Measurements from ENCODE around the gene PLB1.

PLB1 gene

DNA sequence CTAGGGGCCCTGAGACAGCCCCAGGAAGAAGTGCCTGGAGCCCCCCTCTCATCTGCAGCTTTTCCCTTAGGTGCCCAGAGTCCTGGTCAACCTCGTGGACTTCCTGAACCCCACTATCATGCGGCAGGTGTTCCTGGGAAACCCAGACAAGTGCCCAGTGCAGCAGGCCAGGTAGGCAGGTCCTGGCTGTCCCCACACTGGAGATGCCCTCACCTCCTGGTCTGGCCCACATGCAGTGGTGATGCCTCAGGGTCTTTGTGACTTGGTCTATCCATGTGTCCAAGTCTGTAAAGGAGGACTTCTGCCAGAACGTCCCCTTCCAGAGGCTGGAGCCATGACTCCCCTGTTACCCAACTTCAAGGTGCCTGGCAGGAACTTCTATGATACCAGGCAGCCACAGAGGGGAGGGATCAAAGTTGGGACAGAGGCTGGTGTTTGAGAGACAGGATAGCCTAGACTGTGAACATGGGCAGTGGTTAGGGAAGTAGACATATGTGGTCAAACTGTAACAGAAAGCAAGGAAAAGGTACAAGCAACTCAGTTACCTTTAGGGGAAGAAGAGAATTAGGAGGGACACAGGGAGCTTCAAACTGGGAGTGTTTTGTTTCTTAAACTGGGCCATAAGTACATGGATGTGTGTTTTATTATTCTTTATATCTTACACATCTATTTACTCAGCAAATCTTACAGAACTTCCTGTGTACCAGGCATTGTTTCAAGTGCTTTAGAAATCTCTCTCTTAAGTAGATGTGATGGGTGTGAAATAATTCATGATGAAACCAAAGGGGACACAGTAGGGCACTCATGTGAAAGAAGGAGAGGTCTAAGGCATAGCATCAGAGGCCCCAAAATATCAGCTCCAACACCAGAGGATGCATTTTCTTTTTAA is 107.1 kb downstream of the PLB1 start:
- TF ChIP-seq, protein P1, sequence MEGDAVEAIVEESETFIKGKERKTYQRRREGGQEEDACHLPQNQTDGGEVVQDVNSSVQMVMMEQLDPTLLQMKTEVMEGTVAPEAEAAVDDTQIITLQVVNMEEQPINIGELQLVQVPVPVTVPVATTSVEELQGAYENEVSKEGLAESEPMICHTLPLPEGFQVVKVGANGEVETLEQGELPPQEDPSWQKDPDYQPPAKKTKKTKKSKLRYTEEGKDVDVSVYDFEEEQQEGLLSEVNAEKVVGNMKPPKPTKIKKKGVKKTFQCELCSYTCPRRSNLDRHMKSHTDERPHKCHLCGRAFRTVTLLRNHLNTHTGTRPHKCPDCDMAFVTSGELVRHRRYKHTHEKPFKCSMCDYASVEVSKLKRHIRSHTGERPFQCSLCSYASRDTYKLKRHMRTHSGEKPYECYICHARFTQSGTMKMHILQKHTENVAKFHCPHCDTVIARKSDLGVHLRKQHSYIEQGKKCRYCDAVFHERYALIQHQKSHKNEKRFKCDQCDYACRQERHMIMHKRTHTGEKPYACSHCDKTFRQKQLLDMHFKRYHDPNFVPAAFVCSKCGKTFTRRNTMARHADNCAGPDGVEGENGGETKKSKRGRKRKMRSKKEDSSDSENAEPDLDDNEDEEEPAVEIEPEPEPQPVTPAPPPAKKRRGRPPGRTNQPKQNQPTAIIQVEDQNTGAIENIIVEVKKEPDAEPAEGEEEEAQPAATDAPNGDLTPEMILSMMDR (conservative IDR thresholded peaks at IDR 0.05; ENCODE audit: low read length) = no peak
- H3K4me3 ChIP-seq (ENCODE audit: low read length) = no peak overlapping the region
- DNase-seq (ENCODE audit: low read depth) = no peak

DNA sequence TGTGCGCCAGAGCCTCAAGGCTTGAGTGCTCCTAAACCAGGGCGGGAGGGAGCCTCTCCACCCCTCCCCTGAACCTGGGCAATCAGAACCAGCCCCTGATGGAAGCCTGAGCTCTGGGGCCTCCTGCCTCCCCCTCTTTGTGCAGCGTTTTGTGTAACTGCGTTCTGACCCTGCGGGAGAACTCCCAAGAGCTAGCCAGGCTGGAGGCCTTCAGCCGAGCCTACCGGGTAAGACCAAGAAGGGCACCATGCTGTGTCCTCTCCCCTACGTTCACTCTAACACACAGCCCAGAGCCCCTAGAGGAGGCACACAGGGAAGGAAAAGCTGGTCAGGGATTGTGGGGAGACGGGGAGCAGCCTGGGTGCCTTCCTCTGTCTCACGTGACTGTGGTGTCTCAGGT is 108.0 kb downstream of the PLB1 start:
- no peak for DNase-seq (ENCODE audit: low read depth)
- no peak overlapping the region for H3K4me3 ChIP-seq (ENCODE audit: low read length)
- TF ChIP-seq, protein P1 (conservative IDR thresholded peaks at IDR 0.05; ENCODE audit: low read length) = no peak

DNA sequence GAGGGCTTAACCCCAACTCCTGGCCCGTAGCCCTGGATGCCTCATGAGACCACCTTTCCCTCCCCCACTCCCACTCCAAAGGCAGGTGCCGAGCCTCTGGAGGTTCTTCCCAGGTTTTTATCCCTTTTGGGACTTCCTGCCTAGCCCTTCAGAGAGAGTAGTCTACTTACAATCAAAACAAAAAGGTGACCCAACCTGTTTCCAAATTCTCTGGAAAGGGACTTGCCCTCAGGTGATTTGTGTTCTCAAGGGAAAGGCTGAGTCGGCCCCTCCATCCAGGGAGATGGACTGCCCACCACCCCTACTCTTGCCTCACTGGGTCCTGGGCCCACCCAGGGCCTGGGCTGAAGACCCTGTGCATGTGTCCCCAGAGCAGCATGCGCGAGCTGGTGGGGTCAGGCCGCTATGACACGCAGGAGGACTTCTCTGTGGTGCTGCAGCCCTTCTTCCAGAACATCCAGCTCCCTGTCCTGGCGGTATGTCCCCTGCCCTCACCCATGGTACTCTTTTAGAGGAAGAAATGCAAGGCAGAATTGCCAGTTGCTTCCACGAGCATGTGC is 108.5 kb downstream of the PLB1 start:
- TF ChIP-seq, protein P1 (conservative IDR thresholded peaks at IDR 0.05; ENCODE audit: low read length) = no peak
- H3K4me3 ChIP-seq (ENCODE audit: low read length) = no peak overlapping the region
- DNase-seq (ENCODE audit: low read depth) = no peak

DNA sequence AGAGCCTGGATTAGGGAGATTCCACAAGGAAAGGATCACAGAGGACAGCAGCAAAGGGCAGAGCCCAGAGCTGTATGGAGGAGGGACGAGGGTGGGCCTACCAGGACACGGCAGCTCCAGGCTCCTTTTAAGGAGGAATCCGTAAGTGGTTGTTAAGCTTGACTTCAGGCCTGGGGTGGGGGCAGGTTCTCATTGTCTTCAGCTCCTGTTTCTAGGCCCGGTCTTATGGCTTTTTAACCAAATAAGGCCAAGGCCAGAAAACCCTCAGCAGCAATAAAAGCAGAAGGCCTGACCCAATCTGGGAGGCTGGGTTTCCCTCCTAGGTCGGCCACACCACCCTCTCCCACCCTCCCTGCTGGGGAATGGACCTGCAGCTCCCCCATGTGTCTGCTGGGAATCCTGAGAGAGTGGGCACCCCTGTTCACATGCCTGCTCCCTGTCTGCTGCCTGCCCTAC is 111.2 kb downstream of the PLB1 start:
- TF ChIP-seq, protein P1 (conservative IDR thresholded peaks at IDR 0.05; ENCODE audit: low read length) = peak; percentile 10; the same call in 1 of the 2 replicates
- H3K4me3 ChIP-seq (ENCODE audit: low read length) = no peak overlapping the region
- DNase-seq (ENCODE audit: low read depth) = no peak

DNA sequence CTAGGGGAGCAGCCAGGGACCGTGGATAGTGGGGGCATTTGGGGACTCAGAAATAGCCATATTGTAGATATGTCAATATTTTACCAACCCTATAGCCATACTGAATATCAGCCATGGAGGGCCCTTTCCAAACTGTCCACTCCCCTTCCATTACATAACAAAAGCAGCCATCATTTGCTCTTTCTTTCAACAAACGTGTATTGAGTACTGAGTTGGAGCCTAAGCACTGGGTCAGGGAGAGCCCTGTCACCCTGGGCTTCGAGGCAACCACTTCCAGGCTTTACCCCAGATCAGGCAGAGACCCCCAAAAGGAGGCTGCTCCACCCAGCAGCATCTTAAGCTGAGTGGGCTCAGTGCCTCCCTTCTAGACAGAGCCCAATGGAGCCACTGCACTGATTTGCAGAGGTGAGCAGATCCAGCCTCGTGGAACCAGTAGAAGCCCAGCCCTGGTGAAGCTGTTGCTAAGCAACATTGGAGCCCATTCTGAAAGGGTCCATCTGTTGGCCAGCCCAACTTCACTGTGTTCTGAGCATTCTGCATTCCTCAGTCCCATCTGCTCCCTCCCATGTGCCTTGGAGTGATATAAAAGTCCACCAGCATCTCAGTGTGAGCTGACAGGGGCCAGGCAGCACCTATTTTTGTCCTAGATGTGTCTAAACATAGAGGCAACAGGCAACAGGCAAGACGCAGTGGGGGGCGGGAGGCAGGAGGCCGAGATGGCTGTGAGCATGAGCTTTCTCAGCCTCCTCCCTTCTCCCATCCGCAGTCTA is 112.1 kb downstream of the PLB1 start:
- no peak overlapping the region for H3K4me3 ChIP-seq (ENCODE audit: low read length)
- TF ChIP-seq, protein P1 (conservative IDR thresholded peaks at IDR 0.05; ENCODE audit: low read length) = no peak
- no peak for DNase-seq (ENCODE audit: low read depth)

DNA sequence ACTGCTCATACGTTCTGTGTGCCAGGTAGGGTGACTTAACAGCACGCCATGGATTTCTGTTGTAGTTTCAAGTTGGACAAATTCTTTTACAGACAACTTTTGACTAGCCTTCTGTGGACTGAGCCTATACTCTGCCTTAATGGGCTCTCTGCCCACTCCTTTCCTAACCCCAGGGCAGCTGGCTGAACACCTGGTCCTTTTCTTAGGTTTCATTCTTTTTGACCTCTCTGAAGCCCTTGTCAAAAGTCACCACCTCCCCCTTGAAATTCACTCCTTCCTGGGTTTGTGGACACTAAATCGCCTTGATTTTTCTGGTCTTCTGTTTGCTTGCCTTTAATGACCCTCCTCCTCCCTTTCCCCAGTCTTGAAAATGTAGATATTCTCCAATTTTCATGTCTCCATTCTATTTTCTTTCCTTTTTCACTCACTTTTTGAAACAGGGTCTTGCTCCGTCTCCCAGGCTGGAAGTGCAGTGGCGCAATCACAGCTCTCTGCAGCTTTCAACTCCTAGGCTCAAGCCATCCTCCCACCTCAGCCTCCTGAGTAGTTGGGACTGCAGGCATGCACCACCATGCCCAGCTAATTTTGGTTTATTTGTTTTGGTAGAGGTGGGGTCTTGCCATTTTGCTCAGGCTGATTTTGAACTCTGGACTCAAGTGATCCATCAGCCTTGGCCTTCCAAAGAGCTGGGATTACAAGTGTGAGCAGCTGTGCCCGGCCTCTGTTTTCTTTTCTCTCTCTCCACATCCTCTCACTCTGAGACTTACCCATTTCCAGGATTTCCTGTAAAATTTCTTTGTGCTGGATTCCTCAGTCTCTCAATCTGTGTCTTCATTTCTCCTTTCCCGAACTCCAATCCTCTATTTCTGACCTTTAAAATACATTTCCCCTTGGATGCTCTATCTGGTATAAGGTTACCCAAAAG is 112.9 kb downstream of the PLB1 start:
- no peak overlapping the region for H3K4me3 ChIP-seq (ENCODE audit: low read length)
- DNase-seq (ENCODE audit: low read depth) = no peak

More for the DNA sequence above, 112.9 kb downstream of the PLB1 start:
- TF ChIP-seq, protein P1 (conservative IDR thresholded peaks at IDR 0.05; ENCODE audit: low read length) = no peak

Data from AG10803 (cell line).